ENCODE data around the gene SPOP.

DNA sequence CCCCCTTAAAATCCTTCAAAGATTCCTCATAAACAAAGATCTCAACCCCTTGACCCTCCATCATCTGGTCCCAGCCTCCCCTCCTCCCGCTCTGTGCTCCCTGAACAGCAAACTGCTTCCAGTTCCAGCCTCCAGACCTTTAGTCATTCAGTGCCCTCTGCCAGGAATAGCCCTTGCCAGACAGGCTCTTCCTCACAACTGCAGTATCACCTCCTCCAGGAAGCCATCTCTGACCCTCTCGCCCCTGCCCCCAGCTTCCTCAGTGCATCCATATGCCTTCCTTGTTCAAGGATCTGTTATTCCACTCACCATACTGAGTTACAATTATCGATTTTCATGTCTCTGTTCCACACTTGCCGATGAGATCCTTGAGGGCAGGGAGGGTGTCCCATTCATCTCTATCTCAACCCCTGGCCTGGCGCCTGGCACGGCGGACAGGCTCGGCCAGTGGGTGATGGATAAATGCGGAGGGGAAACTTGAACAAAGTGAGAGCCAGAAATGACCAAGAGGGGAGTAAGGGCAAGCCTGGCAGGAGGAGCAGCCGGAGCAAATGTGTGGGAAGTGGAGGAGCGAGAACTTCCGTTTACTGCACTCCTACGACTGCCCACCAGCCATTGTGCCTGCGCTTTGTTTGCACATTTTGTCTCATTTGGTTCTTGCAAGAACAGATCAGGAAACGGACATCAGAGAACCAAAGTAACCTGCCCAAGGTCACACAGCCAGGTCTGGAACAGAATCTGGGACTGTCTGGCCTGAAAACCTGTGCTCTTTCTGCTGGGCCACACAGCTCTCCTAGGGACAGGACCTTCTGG, 104.2 kb downstream of the SPOP start:
- TF ChIP-seq, protein P1, sequence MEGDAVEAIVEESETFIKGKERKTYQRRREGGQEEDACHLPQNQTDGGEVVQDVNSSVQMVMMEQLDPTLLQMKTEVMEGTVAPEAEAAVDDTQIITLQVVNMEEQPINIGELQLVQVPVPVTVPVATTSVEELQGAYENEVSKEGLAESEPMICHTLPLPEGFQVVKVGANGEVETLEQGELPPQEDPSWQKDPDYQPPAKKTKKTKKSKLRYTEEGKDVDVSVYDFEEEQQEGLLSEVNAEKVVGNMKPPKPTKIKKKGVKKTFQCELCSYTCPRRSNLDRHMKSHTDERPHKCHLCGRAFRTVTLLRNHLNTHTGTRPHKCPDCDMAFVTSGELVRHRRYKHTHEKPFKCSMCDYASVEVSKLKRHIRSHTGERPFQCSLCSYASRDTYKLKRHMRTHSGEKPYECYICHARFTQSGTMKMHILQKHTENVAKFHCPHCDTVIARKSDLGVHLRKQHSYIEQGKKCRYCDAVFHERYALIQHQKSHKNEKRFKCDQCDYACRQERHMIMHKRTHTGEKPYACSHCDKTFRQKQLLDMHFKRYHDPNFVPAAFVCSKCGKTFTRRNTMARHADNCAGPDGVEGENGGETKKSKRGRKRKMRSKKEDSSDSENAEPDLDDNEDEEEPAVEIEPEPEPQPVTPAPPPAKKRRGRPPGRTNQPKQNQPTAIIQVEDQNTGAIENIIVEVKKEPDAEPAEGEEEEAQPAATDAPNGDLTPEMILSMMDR (IDR thresholded peaks at IDR 0.05; ENCODE audit: poor library complexity), result no peak
- TF ChIP-seq EZH2 (IDR thresholded peaks at IDR 0.05; ENCODE audit: borderline replicate concordance) (no peak), EZH2phosphoT487 (IDR thresholded peaks at IDR 0.05; ENCODE audit: low read depth, severe bottlenecking, unreplicated experiment) (no peak)
